A172 (cell line): ENCODE data around the gene SPATA46. TPM values are rescaled to one million over a fixed set of nuclear protein-coding genes. Genes with fewer than 3 reads are reported as not detected.

Experiments used
- total RNA-seq: library from RNA; depleted of rRNA; stranded (reverse); fragments of >200 nt; shearing (Covaris generic); gene quantifications from 2 replicates; pipeline ENCODE4 v1.2.3, GENCODE V29; 2014; rRNA removed

Gene SPATA46
- total RNA-seq, 1 experiment from 2014 or later = not detected

Other genes with a start within 250 kb of the SPATA46 start
- gene C1orf226, start 4.9 kb upstream of the SPATA46 start, total RNA-seq = 1.9 and 2.9 TPM in 2 replicates
- gene SH2D1B, start 35.3 kb upstream of the SPATA46 start, total RNA-seq = 0.03 and 0.05 TPM in 2 replicates
- gene UHMK1, start 121.0 kb upstream of the SPATA46 start, total RNA-seq = 165 and 191 TPM in 2 replicates
- 247 and 258 TPM in 2 replicates for gene UAP1, start 184.9 kb upstream of the SPATA46 start, total RNA-seq